GM13976 (cell line): ENCODE results near the gene FMC1.

Source experiments
- DNase-seq: peaks from one replicate; pipeline ENCODE4 v3.0.0; 2012; ENCODE audit warnings: low spot score
- CTCF ChIP-seq: IDR thresholded peaks from 2 replicates; pipeline ENCODE4 v1.5.1; 2012; ENCODE audit warnings: borderline replicate concordance, mild to moderate bottlenecking; ENCODE audit not compliant: insufficient read depth; ENCODE audit errors: extremely low read depth, missing control alignments, control extremely low read depth
- in situ Hi-C: fragments of 300-500 bp; cut with MboI; formaldehyde crosslinking; loops from one replicate; pipeline ENCODE4 v1.12.0; 2022; ENCODE audit warnings: low sequenced_read_pairs, mixed read lengths, inconsistent platforms; ENCODE audit not compliant: unreplicated experiment

The FMC1 gene

GRCh38 chr7:139341058-139341775, at the start of gene FMC1:
Gene FMC1, plus strand, starts transcription at chr7:139341337. Its CDS starts 48 bp downstream, at chr7:139341385.
- peak; percentile 27 for TF ChIP-seq CTCF
- in situ Hi-C loops: no loop called here
- peak; percentile 86 for DNase-seq

- in situ Hi-C loops: no loop called here
- DNase-seq: no peak
- TF ChIP-seq CTCF: no peak
Measured at GRCh38 chr7:139292821-139293220, 48.3 kb upstream of the FMC1 start.

- in situ Hi-C loops: no loop called here
- no peak for TF ChIP-seq CTCF
- DNase-seq: no peak
Measured at GRCh38 chr7:139293534-139293933, 47.6 kb upstream of the FMC1 start.

- TF ChIP-seq CTCF: no peak
- no peak for DNase-seq
- in situ Hi-C loops: no loop called here
Measured at GRCh38 chr7:139294241-139294640, 46.9 kb upstream of the FMC1 start.

- in situ Hi-C loops: no loop called here
- no peak for DNase-seq
- TF ChIP-seq CTCF: no peak
Measured at GRCh38 chr7:139294951-139295575, 46.1 kb upstream of the FMC1 start.

- no peak for TF ChIP-seq CTCF
- DNase-seq: no peak
- in situ Hi-C loops: no loop called here
Measured at GRCh38 chr7:139297795-139298194, 43.3 kb upstream of the FMC1 start.

GRCh38 chr7:139299296-139299695, 41.8 kb upstream of the FMC1 start:
- TF ChIP-seq CTCF: no peak
- in situ Hi-C loops: no loop called here
- DNase-seq: no peak
